Measurements from ENCODE around the gene KIF6. TPM values are rescaled to one million over a fixed set of nuclear protein-coding genes. Genes with fewer than 3 reads are reported as not detected.

KIF6 gene
- total RNA-seq, 6 experiments from 2014 or later, result not detected

- DNase-seq, result no peak
- TF ChIP-seq CTCF (IDR thresholded peaks at IDR 0.05), result no peak
- no peaks in the 10 kb centered on the region; the same call in 1 of the 2 replicates for H3K27me3 Mint-ChIP-seq (ENCODE audit: insufficient read depth)
- H3K9me3 Mint-ChIP-seq, result peaks cover 5% of the 10 kb centered on the region
- H3K36me3 Mint-ChIP-seq (ENCODE audit: low read depth), result no peaks in the 10 kb centered on the region
- no peak overlapping the region for H3K27ac Mint-ChIP-seq
- no peak overlapping the region for H3K4me3 Mint-ChIP-seq
- H3K4me1 Mint-ChIP-seq (ENCODE audit: low read depth), result no peaks in the 10 kb centered on the region
Observed at GRCh38 chr6:39378960-39379425, 346.2 kb downstream of the KIF6 start.

GRCh38 chr6:39378175-39378959, 346.8 kb downstream of the KIF6 start:
- Mint-ChIP-seq H3K4me3 (no peak overlapping the region), H3K27ac (no peak overlapping the region), H3K4me1 (ENCODE audit: low read depth) (no peaks in the 10 kb centered on the region), H3K36me3 (ENCODE audit: low read depth) (no peaks in the 10 kb centered on the region), H3K27me3 (ENCODE audit: insufficient read depth) (no peaks in the 10 kb centered on the region), H3K9me3 (peaks cover 5% of the 10 kb centered on the region)
- no peak for DNase-seq
- no peak for TF ChIP-seq CTCF (IDR thresholded peaks at IDR 0.05)

- Mint-ChIP-seq H3K9me3 (peaks cover 5% of the 10 kb centered on the region), H3K4me3 (no peak overlapping the region), H3K4me1 (ENCODE audit: low read depth) (no peaks in the 10 kb centered on the region), H3K36me3 (ENCODE audit: low read depth) (no peaks in the 10 kb centered on the region), H3K27me3 (ENCODE audit: insufficient read depth) (no peaks in the 10 kb centered on the region), H3K27ac (no peak overlapping the region)
- TF ChIP-seq CTCF (IDR thresholded peaks at IDR 0.05), result peak; percentile 49; the same call in 1 of the 2 replicates
- peak; percentile 3 for DNase-seq
Observed at GRCh38 chr6:39377539-39377950, 347.7 kb downstream of the KIF6 start.

- Mint-ChIP-seq H3K27me3 (ENCODE audit: insufficient read depth) (no peaks in the 10 kb centered on the region), H3K36me3 (ENCODE audit: low read depth) (no peaks in the 10 kb centered on the region), H3K9me3 (peaks cover 5% of the 10 kb centered on the region), H3K27ac (no peak overlapping the region), H3K4me3 (no peak overlapping the region), H3K4me1 (ENCODE audit: low read depth) (no peaks in the 10 kb centered on the region)
- no peak for TF ChIP-seq CTCF (IDR thresholded peaks at IDR 0.05)
- no peak for DNase-seq
Observed at GRCh38 chr6:39375405-39375804, 349.8 kb downstream of the KIF6 start.

GRCh38 chr6:39370390-39370789, 354.8 kb downstream of the KIF6 start:
- Mint-ChIP-seq H3K27me3 (ENCODE audit: insufficient read depth) (peaks cover 1% of the 10 kb centered on the region; the same call in 1 of the 2 replicates), H3K4me1 (ENCODE audit: low read depth) (peaks cover 2% of the 10 kb centered on the region; the same call in 1 of the 2 replicates), H3K36me3 (ENCODE audit: low read depth) (no peaks in the 10 kb centered on the region), H3K9me3 (no peaks in the 10 kb centered on the region; the same call in 1 of the 2 replicates), H3K27ac (no peak overlapping the region), H3K4me3 (no peak overlapping the region)
- no peak for DNase-seq
- TF ChIP-seq CTCF (IDR thresholded peaks at IDR 0.05), result no peak; the same call in 1 of the 2 replicates

Measured in HFFc6 (cell line).